Stomach (tissue), 9 donors: ENCODE results near the gene KLHL42. TPM values are rescaled to one million over a fixed set of nuclear protein-coding genes. Genes with fewer than 3 reads are reported as not detected.

Experiments
- DNase-seq, 2 donors: peaks; one replicate each; pipeline versions ENCODE4 v3.0.0 to v3.0.0-alpha.2; 2013 to 2019
- H3K27ac ChIP-seq, 5 donors: fragments of 200-600 bp in 4 of 5; sonication (generic) in 4 of 5; one replicate each; pipeline ENCODE4 v1.5.1; 2013 to 2019; ENCODE audit warnings: mild to moderate bottlenecking in 1 of 5, moderate library complexity in 1 of 5
- H3K27me3 ChIP-seq, 3 donors: fragments of 200-600 bp; sonication (generic); one replicate each; pipeline ENCODE4 v1.5.1; 2017 to 2019; ENCODE audit warnings: mixed run types in 1 of 3
- H3K36me3 ChIP-seq, 4 donors: fragments of 200-600 bp; sonication (generic); 1 replicate in 3 of 4; 2 replicates in 1 of 4; pipeline ENCODE4 v1.5.1; 2016 to 2019
- H3K4me1 ChIP-seq, 4 donors: fragments of 200-600 bp; sonication (generic); one replicate each; pipeline ENCODE4 v1.5.1; 2016 to 2019
- H3K4me3 ChIP-seq, 4 donors: fragments of 200-600 bp; sonication (generic) in 3 of 4; one replicate each; pipeline ENCODE4 v1.5.1; 2016 to 2019; ENCODE audit warnings: mild to moderate bottlenecking in 1 of 4
- H3K9me3 ChIP-seq, 4 donors: fragments of 200-600 bp; sonication (generic); one replicate each; pipeline ENCODE4 v1.5.1; 2016 to 2019
- CTCF ChIP-seq, 7 experiments: fragments of 450-650 bp in 4 of 7; fragments of 200-600 bp in 3 of 7; sonication (generic) in 3 of 7; IDR thresholded peaks; one replicate each; pipeline ENCODE4 v1.5.1; 2016 to 2019; ENCODE audit warnings: antibody characterized with exemption in 7 of 7, control low read depth in 2 of 7, mild to moderate bottlenecking in 1 of 7
- EP300 ChIP-seq: sonication (generic); formaldehyde crosslinking; IDR thresholded peaks from one replicate; pipeline ENCODE4 v1.6.1; 2017; ENCODE audit warnings: antibody characterized with exemption
- POLR2A ChIP-seq, 4 donors: fragments of 450-650 bp; IDR thresholded peaks; one replicate each; pipeline ENCODE4 v1.6.1; 2016; ENCODE audit warnings: antibody characterized with exemption in 4 of 4, control low read depth in 2 of 4, mild to moderate bottlenecking in 1 of 4, moderate library complexity in 1 of 4
- POLR2AphosphoS5 ChIP-seq, 3 donors: sonication (generic); formaldehyde crosslinking; IDR thresholded peaks; one replicate each; pipeline ENCODE4 v1.6.1; 2016; ENCODE audit warnings: antibody characterized with exemption in 3 of 3
- WGBS, 5 donors: extraction: QIAGEN DNeasy Blood & Tissue Kit in 3 of 5; methylation state at CpG; one replicate each; pipeline versions ENCODE4 v1.1.5 to v1.1.7; 2013 to 2018; 5-methylcytosine and 5-hydroxymethylcytosine counted together
- intact Hi-C: fragments of 100-400 bp; cut with DNase I; formaldehyde crosslinking; loops from one replicate; pipeline ENCODE4 v1.15.1; 2023; ENCODE audit warnings: low total_unique reads
- polyA plus RNA-seq, 3 donors: library from polyadenylated mRNA; stranded (reverse); fragments of 200-250 nt; gene quantifications; one replicate each; pipeline ENCODE4 v1.2.3, GENCODE V29; 2013
- total RNA-seq, 5 donors: library from RNA; depleted of rRNA; stranded (reverse); fragments of >200 nt; gene quantifications; one replicate each; pipeline versions ENCODE4 v1.1.0 to v1.2.3, GENCODE V29; 2014 to 2016
- donor health status: healthy with polysubstance abuse.
- donor health status: Bipolar disorder and iron deficiency.
- donor health status: healthy.

The KLHL42 gene
- total and polyA plus RNA-seq, 8 donors, result 5.1 to 141 (median 16.7) TPM

- intact Hi-C loops, result no loop called here
- Histone ChIP-seq H3K4me3 (no peak overlapping the region), H3K27me3 (no peaks in the 10 kb centered on the region), H3K27ac (no peak overlapping the region), H3K9me3 (no peaks in the 10 kb centered on the region), H3K36me3 (peaks cover 0 to 6% (median 0%) of the 10 kb centered on the region in 4 donors), H3K4me1 (peaks cover 0 to 11% (median 1%) of the 10 kb centered on the region in 4 donors)
- 75 to 96% (median 95%) methylated on average over 4 of the region's 4 CpGs for WGBS, 5 donors
- TF ChIP-seq POLR2AphosphoS5 (IDR thresholded peaks at IDR 0.05) (no peak), POLR2A (IDR thresholded peaks at IDR 0.05) (no peak), CTCF (IDR thresholded peaks at IDR 0.05) (no peak), EP300 (no peak)
- no peak for DNase-seq
These were observed 26.2 kb downstream of the KLHL42 start for GRCh38 chr12:27806259-27806658.

- Histone ChIP-seq H3K36me3 (no peaks in the 10 kb centered on the region), H3K9me3 (no peaks in the 10 kb centered on the region), H3K4me3 (no peak overlapping the region), H3K4me1 (peaks cover 0 to 11% (median 3%) of the 10 kb centered on the region in 4 donors), H3K27me3 (no peaks in the 10 kb centered on the region), H3K27ac (no peak overlapping the region)
- intact Hi-C loops, result no loop called here
- WGBS, 5 donors, result 49 to 59% (median 56%) methylated on average over 8 of the region's 8 CpGs
- DNase-seq, result peak in 1 of 2 donors; percentile 20
- no peak for TF ChIP-seq CTCF (IDR thresholded peaks at IDR 0.05)
- TF ChIP-seq POLR2AphosphoS5 (IDR thresholded peaks at IDR 0.05), result no peak
- no peak for TF ChIP-seq EP300
- no peak for TF ChIP-seq POLR2A (IDR thresholded peaks at IDR 0.05)
These were observed 27.1 kb downstream of the KLHL42 start for GRCh38 chr12:27807063-27807703.

- Histone ChIP-seq H3K9me3 (no peaks in the 10 kb centered on the region), H3K36me3 (no peaks in the 10 kb centered on the region), H3K4me1 (peaks cover 0 to 11% (median 3%) of the 10 kb centered on the region in 4 donors), H3K27me3 (no peaks in the 10 kb centered on the region), H3K27ac (peak overlapping the region in 1 of 5 donors; percentile 42), H3K4me3 (no peak overlapping the region)
- TF ChIP-seq POLR2AphosphoS5 (IDR thresholded peaks at IDR 0.05) (no peak), EP300 (no peak), CTCF (IDR thresholded peaks at IDR 0.05) (no peak), POLR2A (IDR thresholded peaks at IDR 0.05) (no peak)
- intact Hi-C loops, result no loop called here
- peak in 1 of 2 donors; percentile 28 for DNase-seq
- 52 to 72% (median 61%) methylated on average over 6 of the region's 6 CpGs for WGBS, 5 donors
These were observed 28.8 kb downstream of the KLHL42 start for GRCh38 chr12:27808841-27809240.

- peaks cover 0 to 14% (median 3%) of the 10 kb centered on the region in 4 donors for H3K4me1 ChIP-seq
- no peaks in the 10 kb centered on the region for H3K9me3 ChIP-seq
- no peak overlapping the region for H3K27ac ChIP-seq
- intact Hi-C loops, result loop anchor here (10.0 kb wide), 1 partner anchor 76 kb away; no protein-coding TSS in a partner anchor
- H3K27me3 ChIP-seq, result no peaks in the 10 kb centered on the region
- no peak overlapping the region for H3K4me3 ChIP-seq
- DNase-seq, result peak in 1 of 2 donors; percentile 15
- WGBS, 5 donors, result 46 to 62% (median 56%) methylated on average over 4 of the region's 4 CpGs
- no peaks in the 10 kb centered on the region for H3K36me3 ChIP-seq
- TF ChIP-seq POLR2A (IDR thresholded peaks at IDR 0.05) (no peak), EP300 (no peak), POLR2AphosphoS5 (IDR thresholded peaks at IDR 0.05) (no peak), CTCF (IDR thresholded peaks at IDR 0.05) (no peak)
These were observed 30.7 kb downstream of the KLHL42 start for GRCh38 chr12:27810756-27811155.
